Liver (tissue), 9 donors: Measurements from ENCODE around the gene RING1. TPM values are rescaled to one million over a fixed set of nuclear protein-coding genes. Genes with fewer than 3 reads are reported as not detected.

ENCODE experiments used
- DNase-seq: peaks from one replicate; pipeline ENCODE4 v3.0.0-alpha.2; 2017; ENCODE audit warnings: low spot score
- H3K27ac ChIP-seq, 2 donors: one replicate each; pipeline ENCODE4 v1.7.0; 2013; ENCODE audit warnings: inconsistent platforms in 2 of 2, low read length in 2 of 2, control low read depth in 1 of 2, low read depth in 1 of 2, mild to moderate bottlenecking in 1 of 2
- H3K27me3 ChIP-seq, 4 donors: one replicate each; pipeline versions ENCODE4 v1.6.1 to v1.7.0; 2013; ENCODE audit warnings: low read length in 3 of 4, inconsistent platforms in 1 of 4, mild to moderate bottlenecking in 1 of 4, moderate library complexity in 1 of 4; ENCODE audit not compliant: control insufficient read depth in 4 of 4, insufficient read depth in 4 of 4
- H3K36me3 ChIP-seq, 4 donors: one replicate each; pipeline versions ENCODE4 v1.6.1 to v1.7.0; 2013; ENCODE audit warnings: low read length in 3 of 4, mild to moderate bottlenecking in 3 of 4, low read depth in 1 of 4, moderate library complexity in 1 of 4; ENCODE audit not compliant: control insufficient read depth in 4 of 4, insufficient read depth in 3 of 4
- H3K4me1 ChIP-seq, 4 donors: one replicate each; pipeline versions ENCODE4 v1.6.1 to v1.7.0; 2013; ENCODE audit warnings: low read length in 3 of 4, mild to moderate bottlenecking in 3 of 4, moderate library complexity in 1 of 4; ENCODE audit not compliant: control insufficient read depth in 4 of 4, insufficient read depth in 4 of 4
- H3K4me3 ChIP-seq, 3 donors: one replicate each; pipeline versions ENCODE4 v1.6.1 to v1.7.0; 2013; ENCODE audit warnings: low read length in 3 of 3, control low read depth in 1 of 3, low read depth in 1 of 3, mild to moderate bottlenecking in 1 of 3
- H3K9ac ChIP-seq, 2 donors: one replicate each; pipeline ENCODE4 v1.7.0; 2013; ENCODE audit warnings: low read length in 2 of 2, mild to moderate bottlenecking in 2 of 2, moderate library complexity in 2 of 2, control low read depth in 1 of 2, low read depth in 1 of 2
- H3K9me3 ChIP-seq, 4 donors: one replicate each; pipeline versions ENCODE4 v1.6.1 to v1.7.0; 2013; ENCODE audit warnings: low read length in 3 of 4; ENCODE audit not compliant: control insufficient read depth in 4 of 4
- EGR1 ChIP-seq, 2 donors: IDR thresholded peaks; 2 replicates each; pipeline ENCODE4 v1.6.1; 2016 to 2018; ENCODE audit warnings: antibody characterized with exemption in 2 of 2, low read depth in 2 of 2
- FOXA1 ChIP-seq: IDR thresholded peaks from 2 replicates; pipeline ENCODE4 v1.6.1; 2016; ENCODE audit warnings: antibody characterized with exemption
- FOXA2 ChIP-seq: IDR thresholded peaks from 2 replicates; pipeline ENCODE4 v1.6.1; 2016; ENCODE audit warnings: antibody characterized with exemption
- GABPA ChIP-seq, 2 donors: IDR thresholded peaks in 1 of 2; conservative IDR thresholded peaks in 1 of 2; 2 replicates each; pipeline ENCODE4 v1.6.1; 2016; ENCODE audit warnings: antibody characterized with exemption in 2 of 2, mild to moderate bottlenecking in 1 of 2, moderate library complexity in 1 of 2
- MAX ChIP-seq: IDR thresholded peaks from 2 replicates; pipeline ENCODE4 v1.6.1; 2016; ENCODE audit warnings: antibody characterized with exemption
- NR2F2 ChIP-seq: IDR thresholded peaks from 2 replicates; pipeline ENCODE4 v1.6.1; 2016; ENCODE audit warnings: antibody characterized with exemption
- RAD21 ChIP-seq, 2 donors: IDR thresholded peaks; 2 replicates each; pipeline ENCODE4 v1.6.1; 2016; ENCODE audit warnings: antibody characterized with exemption in 2 of 2, mild to moderate bottlenecking in 2 of 2
- REST ChIP-seq: IDR thresholded peaks from 2 replicates; pipeline ENCODE4 v1.6.1; 2016; ENCODE audit warnings: antibody characterized with exemption, mild to moderate bottlenecking
- RXRA ChIP-seq, 2 donors: IDR thresholded peaks; 2 replicates each; pipeline ENCODE4 v1.6.1; 2017 to 2018; ENCODE audit warnings: antibody characterized with exemption in 2 of 2, mild to moderate bottlenecking in 1 of 2
- SP1 ChIP-seq: IDR thresholded peaks from 2 replicates; pipeline ENCODE4 v1.6.1; 2018; ENCODE audit warnings: antibody characterized with exemption, mild to moderate bottlenecking
- TAF1 ChIP-seq: conservative IDR thresholded peaks from 2 replicates; pipeline ENCODE4 v1.6.1; 2016; ENCODE audit warnings: antibody characterized with exemption, mild to moderate bottlenecking
- ZBTB33 ChIP-seq: IDR thresholded peaks from 2 replicates; pipeline ENCODE4 v1.6.1; 2016; ENCODE audit warnings: antibody characterized with exemption
- WGBS: extraction: QIAGEN DNeasy Blood & Tissue Kit; methylation state at CpG from one replicate; pipeline ENCODE4 v1.1.7; 2013; 5-methylcytosine and 5-hydroxymethylcytosine counted together
- polyA plus RNA-seq, 2 donors: library from polyadenylated mRNA; stranded (reverse) in 1 of 2; unstranded in 1 of 2; fragments of 200-250 nt in 1 of 2; fragments of >200 nt in 1 of 2; fragmentation: Nextera tagmentation in 1 of 2; extraction: Ambion mirVana in 1 of 2; gene quantifications; one replicate each; pipeline versions ENCODE4 v1.2.1 to v1.2.3, GENCODE V29; 2013 to 2015
- total RNA-seq, 2 donors: library from RNA; depleted of rRNA; stranded (reverse); fragments of >200 nt; gene quantifications; one replicate each; pipeline ENCODE4 v1.2.3, GENCODE V29; 2014
- donor health status: healthy.
- donor health status: healthy.
- donor health status: healthy.
- donor health status: healthy.
- donor health status: healthy.

Gene RING1
- total and polyA plus RNA-seq, 4 donors, result 4.4 to 19.7 (median 14.9) TPM

- TF ChIP-seq FOXA1, result no peak
- no peak for TF ChIP-seq RXRA (IDR thresholded peaks at IDR 0.05)
- TF ChIP-seq MAX, result no peak
- TF ChIP-seq REST, result no peak
- TF ChIP-seq ZBTB33, result no peak
- no peak for TF ChIP-seq NR2F2
- TF ChIP-seq TAF1, result no peak
- DNase-seq, result no peak
- no peak overlapping the region for H3K27ac ChIP-seq
- no peak overlapping the region for H3K4me3 ChIP-seq
- no peaks in the 10 kb centered on the region for H3K4me1 ChIP-seq
- H3K9me3 ChIP-seq, result no peaks in the 10 kb centered on the region
- H3K9ac ChIP-seq, result no peak overlapping the region
- peaks cover 0 to 2% (median 0%) of the 10 kb centered on the region in 4 donors for H3K27me3 ChIP-seq
- no peaks in the 10 kb centered on the region for H3K36me3 ChIP-seq
Measured at GRCh38 chr6:33236328-33236727, 28.0 kb downstream of the RING1 start.

GRCh38 chr6:33236852-33237251, 28.6 kb downstream of the RING1 start:
- TF ChIP-seq SP1 (no peak), ZBTB33 (no peak), NR2F2 (no peak), GABPA (IDR thresholded peaks at IDR 0.05 in 1 of 2, conservative IDR thresholded peaks at IDR 0.05 in 1 of 2) (no peak), TAF1 (no peak), FOXA2 (no peak), EGR1 (IDR thresholded peaks at IDR 0.05; ENCODE audit: low read depth in 2 of 2) (no peak), RAD21 (IDR thresholded peaks at IDR 0.05) (no peak)
- Histone ChIP-seq H3K4me1 (no peaks in the 10 kb centered on the region), H3K27me3 (peaks cover 0 to 2% (median 0%) of the 10 kb centered on the region in 4 donors), H3K27ac (no peak overlapping the region), H3K36me3 (no peaks in the 10 kb centered on the region), H3K4me3 (no peak overlapping the region), H3K9me3 (no peaks in the 10 kb centered on the region), H3K9ac (no peak overlapping the region)
- WGBS, result 94% methylated on average over 6 of the region's 6 CpGs
- DNase-seq, result no peak
